K562 (cell line): ENCODE results near the gene CNOT11. TPM values are rescaled to one million over a fixed set of nuclear protein-coding genes. Genes with fewer than 3 reads are reported as not detected.

Experiments
- ATAC-seq: fragments of 200-7000 bp; cut with Tn5 transposase; 3 replicates; pipeline ENCODE4 v1.9.1; 2020; ENCODE audit warnings: moderate library complexity
- Bru-seq: library from RNA; stranded (reverse); fragments of 400-500 nt; gene quantifications from one replicate; lab custom pipeline; 2021; lab: Mats Ljungman, UMichigan
- BruChase-seq, 2 experiments: library from RNA; stranded (reverse); fragments of 400-500 nt; gene quantifications; one replicate each; lab custom pipeline; 2021; lab: Mats Ljungman, UMichigan
- BruUV-seq: library from RNA; stranded (reverse); fragments of 400-500 nt; replicated peaks from 2 replicates; lab custom pipeline; 2021; lab: Mats Ljungman, UMichigan
- CTCF ChIA-PET: fragments of 300-600 bp; formaldehyde crosslinking; extraction: SDS; loops from one replicate; lab custom pipeline; 2021; ENCODE audit warnings: low intra/inter-chr PET ratio; lab: Yijun Ruan, JAX
- POLR2A ChIA-PET: fragments of 300-600, 350-650 bp; sonication (Branson Sonifier 250); formaldehyde crosslinking; extraction: SDS; loops from one replicate; lab custom pipeline; 2021; ENCODE audit warnings: antibody characterized with exemption, inconsistent platforms; lab: Yijun Ruan, JAX
- DNase-seq, 4 experiments: peaks; one replicate each; pipeline versions ENCODE4 v3.0.0 to v3.0.0-alpha.2; 2011 to 2018; ENCODE audit warnings: low spot score in 3 of 4, mixed read lengths in 3 of 4; ENCODE audit errors: extremely low read depth in 1 of 4
- FAIRE-seq: peaks from 2 replicates; lab custom pipeline; 2011; peaks lifted over from hg19 to GRCh38; lab: Jason Lieb, UNC
- H2AFZ ChIP-seq: 2 replicates; pipeline ENCODE4 v1.6.0; 2011; ENCODE audit warnings: low read depth, low read length, control low read depth, inconsistent platforms
- H3K27ac ChIP-seq: fragments of 200-600 bp; 3 replicates; pipeline ENCODE4 v1.8.0; 2011; ENCODE audit warnings: low read depth, mild to moderate bottlenecking, control low read depth, inconsistent platforms, low read length, moderate library complexity, mixed read lengths; ENCODE audit errors: extremely low read depth
- H3K27me3 ChIP-seq, 2 experiments: fragments of 300-600 bp in 1 of 2; 2 replicates in 1 of 2; 3 replicates in 1 of 2; pipeline versions ENCODE4 v1.6.0 to v1.8.0; 2011; ENCODE audit warnings: inconsistent platforms in 2 of 2, low read length in 2 of 2, mild to moderate bottlenecking in 1 of 2, mixed read lengths in 1 of 2, moderate library complexity in 1 of 2; ENCODE audit not compliant: control insufficient read depth in 2 of 2, insufficient read depth in 2 of 2
- H3K36me3 ChIP-seq: fragments of 300-600 bp; 3 replicates; pipeline ENCODE4 v1.8.0; 2011; ENCODE audit warnings: mild to moderate bottlenecking, low read length, inconsistent platforms; ENCODE audit not compliant: control insufficient read depth, insufficient read depth
- H3K4me1 ChIP-seq, 2 experiments: fragments of 200-600 bp in 1 of 2; replicated peaks in 1 of 2; 2 replicates in 1 of 2; 3 replicates in 1 of 2; pipeline versions ENCODE4 v1.5.1 to v1.8.0; 2011; ENCODE audit warnings: inconsistent platforms in 2 of 2, low read length in 2 of 2, mild to moderate bottlenecking in 1 of 2, mixed read lengths in 1 of 2, moderate library complexity in 1 of 2; ENCODE audit not compliant: control insufficient read depth in 2 of 2, insufficient read depth in 2 of 2
- H3K4me2 ChIP-seq: 2 replicates; pipeline ENCODE4 v1.6.1; 2011; ENCODE audit warnings: low read length, control low read depth, inconsistent platforms, mixed read lengths; ENCODE audit not compliant: insufficient read depth
- H3K4me3 ChIP-seq: fragments of 200-600 bp; sonication (generic), shearing (Covaris generic); 2 replicates; pipeline ENCODE4 v1.5.1; 2016; ENCODE audit warnings: control low read depth, inconsistent platforms
- H3K79me2 ChIP-seq: fragments of 200-600 bp; 3 replicates; pipeline ENCODE4 v1.8.0; 2011; ENCODE audit warnings: low read length, inconsistent platforms; ENCODE audit not compliant: control insufficient read depth, insufficient read depth
- H3K9ac ChIP-seq, 2 experiments: 2 replicates each; pipeline versions ENCODE4 v1.6.0 to v1.6.1; 2011; ENCODE audit warnings: low read depth in 2 of 2, low read length in 2 of 2, control low read depth in 1 of 2, inconsistent platforms in 1 of 2, mild to moderate bottlenecking in 1 of 2, mixed read lengths in 1 of 2; ENCODE audit not compliant: insufficient read depth in 1 of 2
- H3K9me1 ChIP-seq: one replicate; pipeline ENCODE4 v1.6.0; 2011; ENCODE audit warnings: inconsistent platforms, mild to moderate bottlenecking, low read length, moderate library complexity; ENCODE audit not compliant: control insufficient read depth, insufficient read depth
- H3K9me3 ChIP-seq: replicated peaks from 2 replicates; pipeline ENCODE4 v1.5.1; 2011; ENCODE audit warnings: low read depth, low read length, inconsistent platforms; ENCODE audit not compliant: control insufficient read depth, insufficient read depth
- H4K20me1 ChIP-seq: replicated peaks from 2 replicates; pipeline ENCODE4 v1.6.1; 2011; ENCODE audit warnings: low read length, inconsistent platforms, mixed read lengths; ENCODE audit not compliant: control insufficient read depth, insufficient read depth
- KDM1A ChIP-seq, 2 experiments: fragments of 450-650 bp; IDR thresholded peaks; 2 replicates each; pipeline ENCODE4 v1.6.1; 2016; ENCODE audit warnings: mild to moderate bottlenecking in 2 of 2
- SFPQ ChIP-seq: fragments of 200-400 bp; formaldehyde crosslinking; IDR thresholded peaks from 2 replicates; pipeline ENCODE4 v1.6.1; 2017; ENCODE audit warnings: mild to moderate bottlenecking, low read depth, low read length, moderate library complexity
- ZNF407 ChIP-seq: fragments of 450-650 bp; IDR thresholded peaks from 2 replicates; pipeline ENCODE4 v1.6.1; 2016; ENCODE audit warnings: low read depth
- ZNF830 ChIP-seq: fragments of 250-450 bp; sonication (Bioruptor Pico); IDR thresholded peaks from 2 replicates; pipeline ENCODE4 v1.5.0; 2021; ENCODE audit warnings: mild to moderate bottlenecking
- WGBS: fragments of 100-300 bp; shearing (Covaris generic); methylation state at CpG from one replicate; pipeline ENCODE4 v1.1.6; 2016; ENCODE audit warnings: low coverage, mixed read lengths; ENCODE audit not compliant: insufficient coverage; ENCODE audit errors: missing lambda C conversion rate; 5-methylcytosine and 5-hydroxymethylcytosine counted together
- in situ Hi-C: fragments of 300-500 bp; cut with MboI; formaldehyde crosslinking; loops from 4 replicates; pipeline ENCODE4 v1.15.0; 2018; ENCODE audit warnings: inconsistent platforms, mixed read lengths
- intact Hi-C: fragments of 100-400 bp; cut with micrococcal nuclease; formaldehyde crosslinking; loops from 2 replicates; pipeline ENCODE4 v1.14.2; 2022
- long read RNA-seq, 3 experiments: library from polyadenylated mRNA in 2 of 3; library from RNA in 1 of 3; unstranded in 2 of 3; stranded (forward) in 1 of 3; transcript quantifications; one replicate each; pipeline ENCODE4 v2.0.0, GENCODE V29; 2019 to 2022
- polyA minus RNA-seq, 3 experiments: library from RNA; depleted of rRNA, polyadenylated mRNA; stranded (reverse); fragments of >200 nt; gene quantifications; 2 replicates each; pipeline ENCODE4 v1.2.3, GENCODE V29; 2011
- polyA plus RNA-seq, 8 experiments: library from polyadenylated mRNA; depleted of rRNA in 4 of 8; stranded (reverse) in 5 of 8; unstranded in 3 of 8; fragments of >200 nt; fragmentation: Nextera tagmentation in 2 of 8; fragmentation: Illumina TruSeq in 1 of 8; extraction: Ambion mirVana in 2 of 8; extraction: Trizol in 1 of 8; gene quantifications; 2 replicates each; pipeline versions ENCODE4 v1.2.1 to v1.2.3, GENCODE V29; 2011 to 2014; ENCODE audit warnings: inconsistent platforms in 1 of 8, missing spikeins in 1 of 8
- total RNA-seq, 7 experiments: library from RNA; depleted of rRNA in 6 of 7; stranded (reverse); fragments of >200 nt in 6 of 7; fragmentation: Illumina TruSeq in 2 of 7; extraction: Trizol in 2 of 7; gene quantifications; 2 replicates each; pipeline versions ENCODE4 v1.2.1 to v1.2.3, GENCODE V29; 2011 to 2021; ENCODE audit warnings: low replicate concordance in 1 of 7

Gene CNOT11
- total RNA-seq (2011; cell fraction: chromatin; rRNA removed; ENCODE audit: low replicate concordance), result 56.3 and 58.9 TPM in 2 replicates
- total RNA-seq (2011; cell fraction: nucleolus; rRNA removed), result 33.7 and 34.5 TPM in 2 replicates
- total RNA-seq (2011; cell fraction: nucleoplasm; rRNA removed), result 34.8 and 41.8 TPM in 2 replicates
- 44.2 and 59.8 TPM in 2 replicates for total RNA-seq (2014; rRNA removed)
- total RNA-seq (2014; rRNA removed; fragmentation: Illumina TruSeq; extraction: Trizol), result 64.2 and 70.6 TPM in 2 replicates
- 91.9 and 92.9 TPM in 2 replicates for total RNA-seq (2015; rRNA removed; fragmentation: Illumina TruSeq; extraction: Trizol)
- total RNA-seq (2021), result 61.5 and 66.2 TPM in 2 replicates
- polyA plus RNA-seq (2011; rRNA removed), result 89.1 and 105 TPM in 2 replicates
- 53.5 and 79.9 TPM in 2 replicates for polyA plus RNA-seq (2011; cell fraction: cytosol; rRNA removed)
- 150 and 160 TPM in 2 replicates for polyA plus RNA-seq (2011; cell fraction: nucleus; rRNA removed)
- 41.6 and 49.2 TPM in 2 replicates for polyA plus RNA-seq (2012)
- polyA plus RNA-seq (2014; fragmentation: Illumina TruSeq; extraction: Trizol), result 114 and 163 TPM in 2 replicates
- 10 to 100 TPM; 12.7 to 13.2 TPM for polyA plus RNA-seq (2014; fragmentation: Nextera tagmentation; extraction: Ambion mirVana)
- polyA plus RNA-seq (2014; rRNA removed), result 54.2 and 62.2 TPM in 2 replicates
- polyA minus RNA-seq (2011; rRNA and poly(A)+ RNA removed), result 84.0 and 119 TPM in 2 replicates
- polyA minus RNA-seq (2011; cell fraction: cytosol; rRNA and poly(A)+ RNA removed), result 43.2 and 58.7 TPM in 2 replicates
- 18.7 and 22.2 TPM in 2 replicates for polyA minus RNA-seq (2011; cell fraction: nucleus; rRNA and poly(A)+ RNA removed)
- percentile 80 among the genes with signal in this experiment for Bru-seq, nascent RNA
- BruChase-seq, experiment 1, labeled RNA remaining after a 2-hour chase, result percentile 79 among the genes with signal in this experiment
- percentile 82 among the genes with signal in this experiment for BruChase-seq, experiment 2, labeled RNA remaining after a 6-hour chase
- long read RNA-seq, experiment 1, transcript CNOT11-201 (7 exons, 2,599 nt), result major isoform, 230 of 276 reads
- long read RNA-seq, experiment 1, partial matches to known transcripts, result 19 of 276 reads
- long read RNA-seq, experiment 1, other reads (novel, unspliced or antisense), result 27 of 276 reads
- long read RNA-seq, experiment 2, transcript CNOT11-201 (7 exons, 2,599 nt), result major isoform, 23 of 51 reads
- long read RNA-seq, experiment 2, partial matches to known transcripts, result 4 of 51 reads
- long read RNA-seq, experiment 2, other reads (novel, unspliced or antisense), result 24 of 51 reads
- long read RNA-seq, experiment 3, transcript CNOT11-201 (7 exons, 2,599 nt), result major isoform, 8 of 14 reads
- long read RNA-seq, experiment 3, partial matches to known transcripts, result 5 of 14 reads
- long read RNA-seq, experiment 3, other reads (novel, unspliced or antisense), result 1 of 14 reads

- CTCF ChIA-PET, result interaction anchor here (1.2 kb wide), 1 partner anchor 240 kb away, joined by 5 read pairs; no protein-coding TSS in a partner anchor
- intact Hi-C loops (loop anchor here (2.0 to 5.0 kb wide), 2 partner anchors 100 to 240 kb away; partner anchors contain the start of gene TBC1D8), in situ Hi-C loops (no loop called here)
- H3K4me3 ChIP-seq, result peak within 1 kb of the TSS; percentile 97
- FAIRE-seq, result peak; percentile 90
- POLR2A ChIA-PET, result interaction anchor here (0.7 to 1.8 kb wide), 7 partner anchors 8 to 1002 kb away, joined by 3 to 7 read pairs (median 3); partner anchors contain the start of genes RNF149 and RPL31
- no peaks in the 10 kb centered on the region for H3K27me3 ChIP-seq
- H2AFZ ChIP-seq, result peak within 1 kb of the TSS; percentile 99
- peaks cover 4% of the 10 kb centered on the region; the same call in 1 of the 2 replicates for H3K9me3 ChIP-seq
- H3K9ac ChIP-seq, result peak within 1 kb of the TSS; percentile 93 to 98
- WGBS, result under 1% methylated on average over 53 of the region's 63 CpGs
- no TSS peak for BruUV-seq
- H3K4me1 ChIP-seq, result peaks cover 22 to 24% of the 10 kb centered on the region in 2 experiments
- no peaks in the 10 kb centered on the region for H3K9me1 ChIP-seq
- 0 out of 2 replicates have a peak, but pooled peaks cover 7% of the 10 kb centered on the region for H4K20me1 ChIP-seq
- peak; percentile 96 for ATAC-seq
- H3K36me3 ChIP-seq, result peaks cover 19% of the 10 kb centered on the region; the same call in 2 of the 3 replicates
- peaks cover 37% of the 10 kb centered on the region for H3K79me2 ChIP-seq
- peak; percentile 95 to 98 (median 96) for DNase-seq
- H3K4me2 ChIP-seq, result peak within 1 kb of the TSS; percentile 98
- peak within 1 kb of the TSS; percentile 89 for H3K27ac ChIP-seq
- no peak for TF ChIP-seq ZNF830 (CRISPR knock-in tag)
- no peak for TF ChIP-seq SFPQ
- no peak for TF ChIP-seq ZNF407
- no peak for TF ChIP-seq KDM1A (IDR thresholded peaks at IDR 0.05)
These were observed at the start of gene CNOT11 for GRCh38 chr2:101252408-101253012. Gene CNOT11 (plus strand): TSS chr2:101252886. CDS start chr2:101252965, 79 bp downstream.
